ENCODE data around the gene MRPL37. TPM values are rescaled to one million over a fixed set of nuclear protein-coding genes. Genes with fewer than 3 reads are reported as not detected.
A peak's percentile ranks its signal among the peaks of the same experiment; 100 is the strongest.

Gene MRPL37
- total and polyA plus RNA-seq, 8 donors, result 17.5 to 49.2 (median 35.1) TPM

- Histone ChIP-seq H3K27ac (no peak overlapping the region), H3K36me3 (no peaks in the 10 kb centered on the region), H3K4me1 (no peaks in the 10 kb centered on the region), H3K4me3 (no peak overlapping the region), H3K9me3 (no peaks in the 10 kb centered on the region), H3K27me3 (no peaks in the 10 kb centered on the region)
- intact Hi-C loops (cut with DNase I), result no loop called here
- WGBS, 2 donors, result 97% methylated on average over 23 of the region's 23 CpGs
- no peak for FAIRE-seq
- ATAC-seq, result no peak
- no peak for TF ChIP-seq CTCF (IDR thresholded peaks at IDR 0.05)
- peak in 1 of 6 donors; percentile 28 for DNase-seq
Measured at GRCh38 chr1:54257876-54258275, 57.9 kb downstream of the MRPL37 start.

- H3K27me3 ChIP-seq, result no peaks in the 10 kb centered on the region
- H3K4me1 ChIP-seq, result no peaks in the 10 kb centered on the region
- H3K9me3 ChIP-seq, result no peaks in the 10 kb centered on the region
- ATAC-seq (peak in 1 of 4 donors; percentile 51), FAIRE-seq (no peak), DNase-seq (no peak)
- 90 to 91% methylated on average over 16 of the region's 16 CpGs for WGBS, 2 donors
- no peak for TF ChIP-seq CTCF (IDR thresholded peaks at IDR 0.05)
- intact Hi-C loops (cut with DNase I), result no loop called here
- no peak overlapping the region for H3K27ac ChIP-seq
- no peaks in the 10 kb centered on the region for H3K36me3 ChIP-seq
- no peak overlapping the region for H3K4me3 ChIP-seq
Measured at GRCh38 chr1:54259546-54260140, 59.7 kb downstream of the MRPL37 start.

GRCh38 chr1:54260810-54261209 is 60.8 kb downstream of the MRPL37 start:
- TF ChIP-seq CTCF (IDR thresholded peaks at IDR 0.05), result no peak
- FAIRE-seq (no peak), DNase-seq (peak in 1 of 6 donors; percentile 43), ATAC-seq (no peak)
- Histone ChIP-seq H3K4me3 (no peak overlapping the region), H3K36me3 (no peaks in the 10 kb centered on the region), H3K9me3 (no peaks in the 10 kb centered on the region), H3K27ac (no peak overlapping the region), H3K4me1 (no peaks in the 10 kb centered on the region), H3K27me3 (no peaks in the 10 kb centered on the region)
- intact Hi-C loops (cut with DNase I), result no loop called here
- 88 to 94% methylated on average over 10 of the region's 10 CpGs for WGBS, 2 donors

GRCh38 chr1:54262244-54262643 is 62.3 kb downstream of the MRPL37 start:
- TF ChIP-seq CTCF (IDR thresholded peaks at IDR 0.05), result no peak
- ATAC-seq (no peak), FAIRE-seq (no peak), DNase-seq (no peak)
- intact Hi-C loops (cut with DNase I), result no loop called here
- Histone ChIP-seq H3K36me3 (no peaks in the 10 kb centered on the region), H3K4me3 (no peak overlapping the region), H3K4me1 (no peaks in the 10 kb centered on the region), H3K27me3 (no peaks in the 10 kb centered on the region), H3K27ac (no peak overlapping the region), H3K9me3 (no peaks in the 10 kb centered on the region)
- 85 to 87% methylated on average over 7 of the region's 7 CpGs for WGBS, 2 donors

- no peak overlapping the region for H3K4me3 ChIP-seq
- ATAC-seq (no peak), DNase-seq (peak in 1 of 6 donors; percentile 43), FAIRE-seq (no peak)
- H3K36me3 ChIP-seq, result no peaks in the 10 kb centered on the region
- 74 to 85% methylated on average over 6 of the region's 6 CpGs for WGBS, 2 donors
- no peaks in the 10 kb centered on the region for H3K4me1 ChIP-seq
- intact Hi-C loops (cut with DNase I), result no loop called here
- H3K27me3 ChIP-seq, result no peaks in the 10 kb centered on the region
- no peak overlapping the region for H3K27ac ChIP-seq
- H3K9me3 ChIP-seq, result no peaks in the 10 kb centered on the region
- no peak for TF ChIP-seq CTCF (IDR thresholded peaks at IDR 0.05)
Measured at GRCh38 chr1:54263601-54264226, 63.7 kb downstream of the MRPL37 start.
